ENCODE results near the gene VSIR.

VSIR gene

DNA sequence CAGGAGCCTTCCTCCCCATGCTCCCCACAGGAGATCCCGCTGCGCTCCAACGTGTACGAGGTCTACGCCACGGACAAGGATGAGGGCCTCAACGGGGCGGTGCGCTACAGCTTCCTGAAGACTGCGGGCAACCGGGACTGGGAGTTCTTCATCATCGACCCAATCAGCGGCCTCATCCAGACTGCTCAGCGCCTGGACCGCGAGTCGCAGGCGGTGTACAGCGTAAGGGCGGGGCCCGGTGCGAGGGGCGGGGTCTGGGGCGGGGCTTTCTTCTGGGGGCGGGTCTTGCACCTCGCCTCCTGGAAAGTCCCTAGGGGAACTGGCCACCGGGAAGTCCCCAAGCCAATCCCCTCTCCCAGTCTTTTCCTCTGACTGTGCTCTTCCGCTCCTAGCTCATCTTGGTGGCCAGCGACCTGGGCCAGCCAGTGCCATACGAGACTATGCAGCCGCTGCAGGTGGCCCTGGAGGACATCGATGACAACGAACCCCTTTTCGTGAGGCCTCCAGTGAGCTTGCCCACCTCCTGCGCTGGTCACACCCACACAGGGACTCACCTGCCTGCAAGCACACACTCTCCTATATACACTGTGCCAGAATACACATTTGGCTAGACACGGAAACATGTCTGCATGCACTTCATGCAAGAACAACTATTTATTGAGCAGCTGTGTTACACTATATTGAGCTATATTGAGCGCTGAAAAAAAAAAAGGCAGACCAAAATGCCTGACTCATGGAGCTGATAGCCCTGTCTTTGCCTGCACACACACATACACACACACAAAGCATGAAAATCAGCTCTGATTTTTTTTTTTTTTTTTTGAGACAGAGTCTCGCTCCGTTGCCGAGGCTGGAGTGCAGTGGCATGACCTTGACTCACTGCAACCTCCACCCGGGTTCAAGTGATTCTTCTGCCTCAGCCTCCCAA lies 32.7 kb upstream of the VSIR start:
- DNase-seq (ENCODE audit: low read depth), result peak; percentile 53
- TF ChIP-seq, protein P1, sequence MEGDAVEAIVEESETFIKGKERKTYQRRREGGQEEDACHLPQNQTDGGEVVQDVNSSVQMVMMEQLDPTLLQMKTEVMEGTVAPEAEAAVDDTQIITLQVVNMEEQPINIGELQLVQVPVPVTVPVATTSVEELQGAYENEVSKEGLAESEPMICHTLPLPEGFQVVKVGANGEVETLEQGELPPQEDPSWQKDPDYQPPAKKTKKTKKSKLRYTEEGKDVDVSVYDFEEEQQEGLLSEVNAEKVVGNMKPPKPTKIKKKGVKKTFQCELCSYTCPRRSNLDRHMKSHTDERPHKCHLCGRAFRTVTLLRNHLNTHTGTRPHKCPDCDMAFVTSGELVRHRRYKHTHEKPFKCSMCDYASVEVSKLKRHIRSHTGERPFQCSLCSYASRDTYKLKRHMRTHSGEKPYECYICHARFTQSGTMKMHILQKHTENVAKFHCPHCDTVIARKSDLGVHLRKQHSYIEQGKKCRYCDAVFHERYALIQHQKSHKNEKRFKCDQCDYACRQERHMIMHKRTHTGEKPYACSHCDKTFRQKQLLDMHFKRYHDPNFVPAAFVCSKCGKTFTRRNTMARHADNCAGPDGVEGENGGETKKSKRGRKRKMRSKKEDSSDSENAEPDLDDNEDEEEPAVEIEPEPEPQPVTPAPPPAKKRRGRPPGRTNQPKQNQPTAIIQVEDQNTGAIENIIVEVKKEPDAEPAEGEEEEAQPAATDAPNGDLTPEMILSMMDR (conservative IDR thresholded peaks at IDR 0.05; ENCODE audit: low read depth, low read length), result no peak
- no peak overlapping the region for H3K4me3 ChIP-seq (ENCODE audit: low read depth, low read length)

DNA sequence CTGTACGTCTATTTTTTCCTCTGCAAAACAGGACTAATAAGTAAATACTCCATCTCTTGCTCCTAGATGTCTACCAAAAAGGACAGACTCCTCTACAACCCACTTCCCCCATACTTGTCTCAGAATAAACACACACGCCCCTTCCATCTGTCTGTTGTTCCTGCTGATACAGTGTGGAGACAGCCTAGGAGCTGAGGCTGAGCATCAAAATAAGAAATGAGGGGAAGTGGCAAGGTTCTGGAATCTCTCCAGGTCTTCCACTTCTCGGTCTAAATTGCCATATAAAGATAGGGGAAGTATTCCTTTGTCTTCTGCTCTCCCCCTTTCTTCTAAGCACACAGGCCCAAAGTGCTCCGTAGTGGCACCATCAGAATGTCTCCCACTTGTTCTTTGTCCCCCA lies 30.8 kb upstream of the VSIR start:
- no peak overlapping the region for H3K4me3 ChIP-seq (ENCODE audit: low read depth, low read length)
- TF ChIP-seq, protein P1 (conservative IDR thresholded peaks at IDR 0.05; ENCODE audit: low read depth, low read length), result no peak
- DNase-seq (ENCODE audit: low read depth), result no peak

DNA sequence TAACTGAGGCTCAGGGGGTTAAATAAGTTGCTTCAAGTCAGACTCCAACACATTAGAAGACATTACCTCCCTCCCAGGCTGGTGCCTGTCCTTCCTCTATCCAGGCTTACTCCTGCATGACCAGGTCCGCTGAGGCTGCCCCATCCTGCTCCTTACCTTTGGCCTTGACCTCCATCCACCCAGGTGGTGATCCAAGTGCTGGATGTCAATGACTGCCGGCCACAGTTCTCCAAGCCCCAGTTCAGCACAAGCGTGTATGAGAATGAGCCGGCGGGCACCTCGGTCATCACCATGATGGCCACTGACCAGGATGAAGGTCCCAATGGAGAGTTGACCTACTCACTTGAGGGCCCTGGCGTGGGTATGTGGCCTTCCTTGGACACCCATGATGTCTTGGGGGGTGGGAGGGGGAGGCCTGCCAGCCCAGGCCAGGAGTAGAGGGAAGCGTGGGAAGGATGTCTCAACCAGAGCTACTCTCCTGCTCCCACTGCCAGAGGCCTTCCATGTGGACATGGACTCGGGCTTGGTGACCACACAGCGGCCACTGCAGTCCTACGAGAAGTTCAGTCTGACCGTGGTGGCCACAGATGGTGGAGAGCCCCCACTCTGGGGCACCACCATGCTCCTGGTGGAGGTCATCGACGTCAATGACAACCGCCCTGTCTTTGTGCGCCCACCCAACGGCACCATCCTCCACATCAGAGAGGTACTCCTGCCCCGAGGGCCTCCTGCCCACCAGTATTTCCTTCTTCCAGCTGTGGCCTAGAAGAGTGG lies 29.6 kb upstream of the VSIR start:
- H3K4me3 ChIP-seq (ENCODE audit: low read depth, low read length), result no peak overlapping the region
- no peak for DNase-seq (ENCODE audit: low read depth)
- TF ChIP-seq, protein P1 (conservative IDR thresholded peaks at IDR 0.05; ENCODE audit: low read depth, low read length), result no peak

DNA sequence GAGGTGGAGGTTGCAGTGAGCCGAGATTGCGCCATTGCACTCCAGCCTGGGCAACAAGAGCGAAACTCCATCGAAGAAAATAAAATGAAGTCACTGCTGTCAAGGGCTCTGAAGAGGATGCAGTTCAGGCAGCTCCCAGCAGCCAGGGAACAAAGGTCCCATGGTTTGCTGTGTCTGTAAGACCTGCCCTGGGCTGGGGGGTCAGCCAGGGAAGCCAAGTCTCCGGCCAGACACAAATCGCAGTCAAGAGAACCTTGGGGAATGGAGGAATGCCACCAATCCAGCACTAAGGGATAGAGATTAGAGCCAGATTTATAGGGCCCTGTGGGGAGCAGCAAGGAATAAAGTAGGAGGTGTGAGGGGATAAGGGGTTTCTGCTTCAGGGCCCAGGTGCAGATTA lies 28.9 kb upstream of the VSIR start:
- no peak for DNase-seq (ENCODE audit: low read depth)

DNA sequence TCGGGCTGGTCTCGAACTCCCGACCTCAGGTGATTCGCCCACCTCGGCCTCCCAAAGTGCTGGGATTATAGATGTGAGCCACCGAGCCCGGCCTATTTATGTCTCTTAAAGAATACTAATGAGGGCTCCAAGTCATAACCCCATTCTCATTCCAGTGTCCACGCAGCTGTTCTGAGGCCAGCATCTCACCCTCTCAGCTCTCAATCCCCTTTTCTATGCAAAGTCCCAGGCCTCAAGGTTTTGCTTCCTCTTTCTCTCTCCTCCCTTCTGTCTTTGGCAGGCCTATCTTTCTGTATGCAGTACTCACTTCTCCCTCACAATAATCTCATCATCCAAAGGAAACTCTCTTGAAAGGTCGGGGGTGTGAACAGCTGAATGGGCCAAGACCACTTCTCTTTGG lies 28.0 kb upstream of the VSIR start:
- DNase-seq (ENCODE audit: low read depth), result no peak
- H3K4me3 ChIP-seq (ENCODE audit: low read depth, low read length), result no peak overlapping the region
- TF ChIP-seq, protein P1 (conservative IDR thresholded peaks at IDR 0.05; ENCODE audit: low read depth, low read length), result no peak

More for the DNA sequence above, 28.9 kb upstream of the VSIR start:
- no peak overlapping the region for H3K4me3 ChIP-seq (ENCODE audit: low read depth, low read length)
- TF ChIP-seq, protein P1 (conservative IDR thresholded peaks at IDR 0.05; ENCODE audit: low read depth, low read length), result no peak

DNA sequence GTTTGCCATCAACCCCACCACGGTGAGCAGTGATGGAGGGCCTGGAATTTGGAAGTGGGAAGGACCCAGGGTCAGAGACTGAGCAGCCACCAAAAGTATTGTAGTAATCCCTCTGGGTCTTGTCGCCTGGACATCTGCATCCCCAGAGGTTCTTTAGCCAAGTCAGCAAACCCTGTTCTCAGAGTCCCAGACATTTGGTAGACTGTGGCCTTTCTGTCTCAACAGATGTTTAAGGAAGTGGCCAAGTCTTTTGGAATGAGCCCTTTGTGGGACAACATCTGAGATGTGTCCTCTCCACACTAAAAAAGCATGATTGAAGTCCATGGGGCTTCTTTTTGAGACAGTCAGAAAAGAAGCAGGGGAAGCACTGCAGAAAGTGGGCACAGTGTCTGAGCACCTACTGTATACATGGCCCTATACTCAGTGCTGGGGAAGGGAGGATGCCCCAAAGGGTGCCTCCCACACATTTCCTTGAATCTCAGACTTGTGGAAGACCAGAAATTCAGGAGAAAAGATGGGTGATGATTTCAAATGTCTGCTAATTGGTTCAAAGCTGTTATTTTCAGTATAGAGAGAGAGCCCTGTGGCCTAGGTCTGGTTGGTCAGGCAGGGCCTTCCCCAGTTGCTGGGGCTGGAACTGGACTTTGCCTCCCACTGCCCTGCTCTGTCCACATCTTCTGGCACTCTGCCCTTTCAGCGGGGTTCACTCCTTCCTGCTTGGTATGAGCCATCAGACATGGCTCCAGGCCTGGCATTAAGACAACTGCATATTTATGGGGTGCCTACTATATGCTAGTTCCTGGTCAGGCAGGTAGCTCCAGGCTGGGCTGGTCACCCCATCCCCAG lies 26.5 kb upstream of the VSIR start:
- DNase-seq (ENCODE audit: low read depth), result no peak
- no peak overlapping the region for H3K4me3 ChIP-seq (ENCODE audit: low read depth, low read length)
- TF ChIP-seq, protein P1 (conservative IDR thresholded peaks at IDR 0.05; ENCODE audit: low read depth, low read length), result no peak

Data from choroid plexus epithelial cell (primary cell).